CD4-positive, CD25-positive, alpha-beta regulatory T cell (primary cell): Measurements from ENCODE around the gene GATA6. TPM values are rescaled to one million over a fixed set of nuclear protein-coding genes. Genes with fewer than 3 reads are reported as not detected.
"Not testable (repeated sequence)": the region's sequence is repeated elsewhere in the genome, so short reads cannot be mapped to it uniquely, and the experiment has no call there.

Experiments used
- ATAC-seq, 2 donors: fragments of 150-1000 bp; cut with Tn5 transposase; one replicate each; pipeline ENCODE4 v1.10.0; 2021; ENCODE audit warnings: low read depth in 2 of 2, moderate number of reproducible peaks in 2 of 2, moderate library complexity in 1 of 2
- DNase-seq, 3 donors: peaks; one replicate each; pipeline versions ENCODE4 v3.0.0 to v3.0.0-alpha.2; 2012 to 2022; ENCODE audit warnings: mixed read lengths in 1 of 3
- H3K27ac ChIP-seq: one replicate; pipeline ENCODE4 v1.7.0; 2013; ENCODE audit warnings: mild to moderate bottlenecking, low read length; ENCODE audit not compliant: insufficient read depth, poor library complexity, severe bottlenecking
- H3K27me3 ChIP-seq: one replicate; pipeline ENCODE4 v1.7.0; 2013; ENCODE audit warnings: low read length; ENCODE audit not compliant: control insufficient read depth, insufficient read depth
- H3K36me3 ChIP-seq: one replicate; pipeline ENCODE4 v1.7.0; 2013; ENCODE audit warnings: mild to moderate bottlenecking, low read length, moderate library complexity; ENCODE audit not compliant: control insufficient read depth, insufficient read depth
- H3K4me1 ChIP-seq: 2 replicates; pipeline ENCODE4 v1.7.0; 2013; ENCODE audit warnings: mild to moderate bottlenecking, low read length; ENCODE audit not compliant: insufficient read depth, control insufficient read depth, poor library complexity, severe bottlenecking
- H3K4me3 ChIP-seq: one replicate; pipeline ENCODE4 v1.7.0; 2013; ENCODE audit warnings: low read depth, mild to moderate bottlenecking, low read length, moderate library complexity
- H3K9me3 ChIP-seq, 2 experiments: 1 replicate in 1 of 2; 2 replicates in 1 of 2; pipeline ENCODE4 v1.7.0; 2013; ENCODE audit warnings: low read length in 2 of 2, mild to moderate bottlenecking in 1 of 2, moderate library complexity in 1 of 2; ENCODE audit not compliant: control insufficient read depth in 2 of 2
- H3K27ac Mint-ChIP-seq, 3 donors: one replicate each; pipeline ENCODE4 v1.8.0; 2020 to 2022; ENCODE audit warnings: mild to moderate bottlenecking in 3 of 3, mixed read lengths in 3 of 3, moderate library complexity in 2 of 3
- H3K27me3 Mint-ChIP-seq: one replicate; pipeline ENCODE4 v1.8.0; 2022; ENCODE audit warnings: mild to moderate bottlenecking, mixed read lengths
- H3K36me3 Mint-ChIP-seq: one replicate; pipeline ENCODE4 v1.8.0; 2020; ENCODE audit warnings: mixed read lengths
- H3K4me1 Mint-ChIP-seq, 4 donors: one replicate each; pipeline ENCODE4 v1.8.0; 2020 to 2022; ENCODE audit warnings: mixed read lengths in 4 of 4, mild to moderate bottlenecking in 1 of 4
- H3K4me3 Mint-ChIP-seq, 4 donors: one replicate each; pipeline ENCODE4 v1.8.0; 2020 to 2022; ENCODE audit warnings: mild to moderate bottlenecking in 4 of 4, mixed read lengths in 4 of 4, moderate library complexity in 3 of 4
- H3K9me3 Mint-ChIP-seq, 7 donors: one replicate each; pipeline ENCODE4 v1.8.0; 2020 to 2022; ENCODE audit warnings: mixed read lengths in 7 of 7, mild to moderate bottlenecking in 3 of 7, moderate library complexity in 2 of 7
- polyA plus RNA-seq, 4 donors: library from polyadenylated mRNA; unstranded; fragments of 300-500 nt; fragmentation: Illumina TruSeq; gene quantifications; one replicate each; pipeline ENCODE4 v1.2.3, GENCODE V29; 2021
- total RNA-seq: library from RNA; stranded (reverse); gene quantifications from one replicate; pipeline ENCODE4 v1.2.3, GENCODE V29; 2022

The GATA6 gene
- total and polyA plus RNA-seq, 5 donors from 2014 or later: 0.10 TPM; not detected in 4

DNA sequence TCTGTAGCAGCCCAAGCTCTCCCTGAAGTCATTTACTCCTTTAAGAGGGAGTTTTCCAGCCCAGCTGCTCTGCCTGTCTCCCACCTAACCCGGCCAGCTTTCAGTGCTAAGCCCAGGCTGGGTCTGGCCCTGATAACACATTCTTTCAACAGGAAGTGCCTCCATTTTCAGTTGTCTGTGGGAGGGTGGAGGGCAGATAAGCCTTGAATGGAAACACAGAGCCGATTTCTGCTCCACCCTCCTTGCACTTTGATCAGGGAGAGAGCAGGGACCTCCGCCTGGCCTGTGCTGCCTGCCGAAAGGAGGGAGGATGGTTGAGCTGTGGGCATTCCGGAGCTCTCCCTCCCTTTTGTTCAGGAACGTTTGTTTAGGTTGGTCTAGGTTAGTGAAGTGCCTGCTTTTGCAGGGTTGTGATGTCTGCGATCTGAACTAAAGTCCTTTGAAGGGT lies 24.8 kb downstream of the GATA6 start:
- no peak for ATAC-seq
- H3K27ac Mint-ChIP-seq: no peak overlapping the region
- H3K4me1 Mint-ChIP-seq: no peaks in the 10 kb centered on the region
- no peaks in the 10 kb centered on the region for H3K36me3 Mint-ChIP-seq
- Histone ChIP-seq H3K27ac (no peak overlapping the region), H3K4me3 (no peak overlapping the region), H3K36me3 (no peaks in the 10 kb centered on the region), H3K27me3 (no peaks in the 10 kb centered on the region), H3K9me3 (no peaks in the 10 kb centered on the region), H3K4me1 (no peaks in the 10 kb centered on the region)
- H3K4me3 Mint-ChIP-seq: no peak overlapping the region
- peaks cover 11% of the 10 kb centered on the region for H3K27me3 Mint-ChIP-seq
- DNase-seq: no peak
- no peaks in the 10 kb centered on the region for H3K9me3 Mint-ChIP-seq

DNA sequence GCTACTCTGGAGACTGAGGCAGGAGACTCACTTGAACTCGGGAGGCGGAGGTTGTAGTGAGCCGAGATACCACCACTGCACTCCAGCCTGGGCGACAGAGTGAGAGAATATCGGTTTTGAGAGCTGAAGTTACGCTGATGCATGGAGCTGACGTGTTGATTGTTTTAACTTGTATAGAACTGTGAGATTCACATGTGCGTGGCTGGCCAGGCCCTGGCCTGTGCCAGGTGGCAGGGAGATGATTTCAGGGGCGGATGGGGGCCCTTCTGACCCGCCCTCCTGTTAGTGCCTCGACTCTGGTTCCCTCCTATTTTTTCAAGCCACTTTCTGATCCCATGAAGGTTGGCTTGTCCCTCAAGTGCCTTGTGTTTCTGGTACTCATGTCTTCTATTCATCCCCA lies 25.7 kb downstream of the GATA6 start:
- H3K36me3 Mint-ChIP-seq: no peaks in the 10 kb centered on the region
- no peaks in the 10 kb centered on the region for H3K9me3 ChIP-seq
- H3K4me1 Mint-ChIP-seq: no peaks in the 10 kb centered on the region
- no peaks in the 10 kb centered on the region for H3K27me3 ChIP-seq
- no peak for DNase-seq
- no peak overlapping the region for H3K4me3 ChIP-seq
- H3K27me3 Mint-ChIP-seq: peaks cover 4% of the 10 kb centered on the region
- no peaks in the 10 kb centered on the region for H3K36me3 ChIP-seq
- H3K27ac Mint-ChIP-seq: no peak overlapping the region
- H3K9me3 Mint-ChIP-seq: no peaks in the 10 kb centered on the region
- H3K4me3 Mint-ChIP-seq: no peak overlapping the region
- no peak overlapping the region for H3K27ac ChIP-seq
- ATAC-seq: no peak
- no peaks in the 10 kb centered on the region for H3K4me1 ChIP-seq

DNA sequence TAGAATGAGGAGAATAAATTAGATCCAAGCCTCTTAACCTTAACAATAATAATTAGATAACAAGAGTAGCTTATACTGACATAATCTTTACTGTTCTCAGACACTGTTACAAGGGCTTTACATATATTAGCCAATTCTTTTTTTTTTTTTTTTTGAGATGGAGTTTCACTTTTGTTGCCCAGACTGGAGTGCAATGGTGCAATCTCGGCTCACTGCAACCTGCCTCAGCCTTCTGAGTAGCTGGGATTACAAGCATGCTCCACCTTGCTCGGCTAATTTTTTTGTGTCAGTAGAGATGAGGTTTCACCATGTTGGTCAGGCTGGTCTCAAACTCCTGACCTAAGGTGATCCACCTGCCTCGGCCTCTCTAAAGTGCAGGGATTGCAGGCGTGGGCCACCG lies 27.6 kb downstream of the GATA6 start:
- H3K27me3 Mint-ChIP-seq, H3K36me3 Mint-ChIP-seq, H3K36me3 ChIP-seq, H3K9me3 ChIP-seq, H3K27ac Mint-ChIP-seq, H3K27me3 ChIP-seq, DNase-seq, H3K27ac ChIP-seq, H3K4me3 Mint-ChIP-seq, H3K4me1 ChIP-seq, H3K4me1 Mint-ChIP-seq, ATAC-seq, H3K9me3 Mint-ChIP-seq, H3K4me3 ChIP-seq: not testable (repeated sequence)

DNA sequence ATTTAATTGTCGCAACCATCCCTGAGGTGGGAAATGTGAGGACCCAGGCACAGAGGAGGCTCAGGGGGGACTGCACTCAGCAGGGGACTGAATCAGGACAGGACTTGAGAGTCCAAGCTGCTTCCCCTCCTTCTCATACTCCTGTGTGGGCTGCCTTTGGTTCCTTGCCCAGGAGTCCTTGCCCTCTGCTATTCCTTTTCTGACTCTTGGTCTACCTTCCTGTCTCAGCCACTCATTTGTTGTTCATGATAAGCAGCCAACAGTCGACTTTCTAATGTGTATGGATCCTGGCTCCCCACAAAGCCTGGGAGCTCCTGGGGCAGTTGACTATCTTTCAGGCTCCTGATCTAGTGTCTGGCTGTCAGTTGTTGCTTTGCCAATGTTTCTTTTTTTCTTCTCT lies 28.3 kb downstream of the GATA6 start:
- Histone ChIP-seq H3K36me3 (no peaks in the 10 kb centered on the region), H3K27ac (no peak overlapping the region), H3K27me3 (no peaks in the 10 kb centered on the region), H3K4me3 (no peak overlapping the region), H3K4me1 (no peaks in the 10 kb centered on the region), H3K9me3 (no peaks in the 10 kb centered on the region)
- no peak overlapping the region for H3K27ac Mint-ChIP-seq
- H3K4me3 Mint-ChIP-seq: no peak overlapping the region
- H3K36me3 Mint-ChIP-seq: no peaks in the 10 kb centered on the region
- no peak for ATAC-seq
- peaks cover 0 to 1% (median 0%) of the 10 kb centered on the region in 7 donors for H3K9me3 Mint-ChIP-seq
- H3K27me3 Mint-ChIP-seq: peaks cover 4% of the 10 kb centered on the region
- H3K4me1 Mint-ChIP-seq: no peaks in the 10 kb centered on the region
- DNase-seq: no peak

DNA sequence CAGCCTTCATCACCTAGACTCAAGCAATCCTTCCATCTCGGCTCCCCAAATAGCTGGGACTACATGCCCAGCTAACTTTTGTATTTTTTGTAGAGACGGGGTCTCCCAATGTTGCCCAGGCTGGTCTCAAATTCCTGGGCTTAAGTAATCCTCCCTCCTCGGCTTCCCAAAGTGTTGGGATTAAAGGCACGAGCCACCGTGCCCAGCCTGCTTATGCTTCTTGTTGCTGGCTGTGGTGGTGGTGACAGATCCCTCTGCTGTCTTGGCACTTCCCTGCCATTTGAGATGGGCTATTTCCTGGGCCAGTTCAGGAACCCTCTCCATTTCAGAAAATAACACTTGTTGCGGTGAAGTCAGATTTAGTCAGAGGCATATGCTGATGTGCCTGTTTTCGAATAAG lies 28.8 kb downstream of the GATA6 start:
- DNase-seq: no peak
- Histone ChIP-seq H3K27me3 (no peaks in the 10 kb centered on the region), H3K9me3 (no peaks in the 10 kb centered on the region), H3K27ac (no peak overlapping the region), H3K4me3 (no peak overlapping the region), H3K4me1 (no peaks in the 10 kb centered on the region), H3K36me3 (no peaks in the 10 kb centered on the region)
- Mint-ChIP-seq H3K27me3 (peaks cover 4% of the 10 kb centered on the region), H3K36me3 (no peaks in the 10 kb centered on the region), H3K4me1 (no peaks in the 10 kb centered on the region), H3K27ac (no peak overlapping the region), H3K4me3 (no peak overlapping the region), H3K9me3 (peaks cover 0 to 1% (median 0%) of the 10 kb centered on the region in 7 donors)
- no peak for ATAC-seq

DNA sequence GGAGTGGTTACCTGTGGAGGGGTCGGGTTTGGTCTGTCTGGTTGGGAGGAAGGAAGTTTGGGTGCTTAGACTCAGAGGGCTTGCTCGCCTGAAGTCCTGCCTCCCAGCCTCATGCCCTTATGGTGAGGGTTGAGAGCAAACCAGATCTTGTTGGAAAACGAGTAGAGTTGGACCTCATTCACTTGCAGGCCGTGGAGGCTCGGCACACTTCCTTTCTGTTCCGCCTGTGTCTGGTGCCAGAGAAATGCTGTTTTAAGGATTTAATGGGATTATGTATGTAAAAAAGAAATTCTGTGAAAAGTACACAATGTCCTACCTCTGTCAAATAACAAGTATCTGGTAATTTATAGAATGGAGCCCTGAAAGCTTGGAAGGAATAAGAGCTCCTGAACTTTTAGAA lies 29.6 kb downstream of the GATA6 start:
- no peaks in the 10 kb centered on the region for H3K4me1 Mint-ChIP-seq

DNA sequence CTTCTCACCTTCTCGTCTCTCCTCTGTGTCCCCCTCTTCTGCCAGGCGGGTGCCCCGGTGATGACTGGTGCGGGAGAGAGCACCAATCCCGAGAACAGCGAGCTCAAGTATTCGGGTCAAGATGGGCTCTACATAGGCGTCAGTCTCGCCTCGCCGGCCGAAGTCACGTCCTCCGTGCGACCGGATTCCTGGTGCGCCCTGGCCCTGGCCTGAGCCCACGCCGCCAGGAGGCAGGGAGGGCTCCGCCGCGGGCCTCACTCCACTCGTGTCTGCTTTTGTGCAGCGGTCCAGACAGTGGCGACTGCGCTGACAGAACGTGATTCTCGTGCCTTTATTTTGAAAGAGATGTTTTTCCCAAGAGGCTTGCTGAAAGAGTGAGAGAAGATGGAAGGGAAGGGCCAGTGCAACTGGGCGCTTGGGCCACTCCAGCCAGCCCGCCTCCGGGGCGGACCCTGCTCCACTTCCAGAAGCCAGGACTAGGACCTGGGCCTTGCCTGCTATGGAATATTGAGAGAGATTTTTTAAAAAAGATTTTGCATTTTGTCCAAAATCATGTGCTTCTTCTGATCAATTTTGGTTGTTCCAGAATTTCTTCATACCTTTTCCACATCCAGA lies 31.3 kb downstream of the GATA6 start:
- no peaks in the 10 kb centered on the region for H3K4me1 Mint-ChIP-seq
- H3K27me3 Mint-ChIP-seq: peaks cover 14% of the 10 kb centered on the region
- Histone ChIP-seq H3K4me1 (no peaks in the 10 kb centered on the region), H3K36me3 (no peaks in the 10 kb centered on the region), H3K9me3 (no peaks in the 10 kb centered on the region), H3K4me3 (no peak overlapping the region), H3K27me3 (no peaks in the 10 kb centered on the region), H3K27ac (no peak overlapping the region)
- no peak for DNase-seq
- H3K27ac Mint-ChIP-seq: no peak overlapping the region
- no peak for ATAC-seq
- H3K4me3 Mint-ChIP-seq: no peak overlapping the region
- H3K9me3 Mint-ChIP-seq: peaks cover 0 to 1% (median 0%) of the 10 kb centered on the region in 7 donors
- H3K36me3 Mint-ChIP-seq: no peaks in the 10 kb centered on the region

More for the DNA sequence above, 29.6 kb downstream of the GATA6 start:
- no peaks in the 10 kb centered on the region for H3K9me3 ChIP-seq
- no peak overlapping the region for H3K27ac ChIP-seq
- H3K27me3 Mint-ChIP-seq: peaks cover 4% of the 10 kb centered on the region
- H3K36me3 ChIP-seq: no peaks in the 10 kb centered on the region
- H3K4me1 ChIP-seq: no peaks in the 10 kb centered on the region
- H3K4me3 Mint-ChIP-seq: no peak overlapping the region
- no peak overlapping the region for H3K27ac Mint-ChIP-seq
- H3K27me3 ChIP-seq: no peaks in the 10 kb centered on the region
- ATAC-seq: no peak
- peaks cover 0 to 1% (median 0%) of the 10 kb centered on the region in 7 donors for H3K9me3 Mint-ChIP-seq
- no peaks in the 10 kb centered on the region for H3K36me3 Mint-ChIP-seq
- no peak for DNase-seq
- no peak overlapping the region for H3K4me3 ChIP-seq

DNA sequence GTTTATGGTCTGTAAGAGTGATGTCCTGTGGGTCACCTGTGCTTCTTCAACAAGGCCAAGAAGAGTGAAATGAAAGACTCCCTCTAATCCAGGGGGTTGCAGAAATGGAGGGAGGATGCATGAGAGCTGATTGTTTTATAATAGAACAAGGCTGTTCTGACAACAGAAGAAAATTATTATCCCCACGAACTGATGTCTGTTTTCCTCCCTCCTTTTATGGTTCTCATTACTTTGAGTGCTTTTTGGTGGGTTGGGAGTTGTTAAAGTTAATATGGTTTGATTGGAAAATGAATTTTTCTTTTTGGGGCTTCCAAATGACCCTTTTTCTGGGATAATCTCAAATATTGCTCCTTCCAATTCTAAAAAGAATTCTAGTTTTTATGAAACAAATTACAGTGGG lies 33.6 kb downstream of the GATA6 start:
- Mint-ChIP-seq H3K36me3 (no peaks in the 10 kb centered on the region), H3K4me3 (no peak overlapping the region), H3K27me3 (peaks cover 14% of the 10 kb centered on the region), H3K4me1 (no peaks in the 10 kb centered on the region), H3K27ac (no peak overlapping the region), H3K9me3 (peaks cover 0 to 1% (median 0%) of the 10 kb centered on the region in 7 donors)
- H3K4me3 ChIP-seq: no peak overlapping the region
- no peaks in the 10 kb centered on the region for H3K4me1 ChIP-seq
- H3K9me3 ChIP-seq: no peaks in the 10 kb centered on the region
- no peaks in the 10 kb centered on the region for H3K27me3 ChIP-seq
- H3K36me3 ChIP-seq: no peaks in the 10 kb centered on the region
- no peak overlapping the region for H3K27ac ChIP-seq
- no peak for ATAC-seq
- no peak for DNase-seq
